DMS114 treated with DMSO at 0.1 percent for 48 hours (cell line): ENCODE data around the gene WRNIP1.

Experiments
- DNase-seq: peaks from one replicate; lab custom pipeline; 2025; ENCODE audit not compliant: unreplicated experiment; lab: John Stamatoyannopoulos, UW

The WRNIP1 gene

DNA sequence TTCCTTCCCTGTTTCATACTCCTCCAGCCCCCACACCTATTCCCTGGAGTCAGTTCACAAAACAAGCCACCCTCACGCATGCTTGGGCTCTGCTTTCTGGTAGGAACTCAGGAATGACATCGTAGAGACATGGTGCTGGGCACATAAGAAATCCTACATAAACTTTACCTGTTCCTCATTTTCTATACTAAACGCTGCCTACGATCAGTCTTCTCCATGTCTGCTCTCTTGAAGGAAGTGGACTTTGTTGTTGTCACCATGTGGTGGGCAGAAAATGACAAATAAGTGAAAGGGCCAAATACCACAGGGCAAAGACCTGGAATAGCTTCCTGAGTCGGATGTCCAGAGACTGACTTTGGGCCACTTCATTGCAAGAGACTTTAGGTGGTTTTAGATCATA, 24.6 kb upstream of the WRNIP1 start:
- DNase-seq, result no peak

GRCh38 chr6:2741756-2742155, 23.4 kb upstream of the WRNIP1 start:
- DNase-seq, result no peak

- no peak for DNase-seq
These were observed 21.6 kb upstream of the WRNIP1 start for GRCh38 chr6:2743280-2744208.

GRCh38 chr6:2744209-2744771, 20.9 kb upstream of the WRNIP1 start:
- peak; percentile 8 for DNase-seq

- no peak for DNase-seq
These were observed 20.4 kb upstream of the WRNIP1 start for GRCh38 chr6:2744778-2745177.

GRCh38 chr6:2745246-2745645, 19.9 kb upstream of the WRNIP1 start:
- DNase-seq, result no peak

DNA sequence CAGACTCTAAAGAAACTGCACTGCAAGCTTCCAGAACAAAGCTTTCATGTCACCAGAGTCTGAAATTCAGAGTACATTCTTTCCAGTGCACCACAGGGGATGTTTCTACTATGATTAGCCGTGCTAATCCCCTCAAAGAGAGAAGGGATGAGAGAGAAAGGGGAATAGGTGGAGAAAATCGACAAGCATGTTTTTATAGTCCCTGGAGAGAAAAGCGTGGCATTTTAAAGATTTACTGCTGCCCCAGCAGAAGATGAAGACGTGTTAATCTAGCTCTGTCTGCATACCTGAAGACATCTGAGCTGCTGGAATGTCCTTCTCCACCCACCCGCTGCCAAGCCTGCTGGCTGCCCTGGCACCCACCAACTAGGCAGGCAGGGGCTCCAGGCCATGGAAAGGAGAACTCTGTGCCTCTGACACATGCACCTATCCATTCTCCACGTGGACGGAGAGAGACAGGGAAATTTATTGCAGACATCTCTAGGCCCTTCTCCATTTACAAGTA, 18.6 kb upstream of the WRNIP1 start:
- DNase-seq, result no peak

- no peak for DNase-seq
These were observed 17.0 kb upstream of the WRNIP1 start for GRCh38 chr6:2748183-2748582.

DNA sequence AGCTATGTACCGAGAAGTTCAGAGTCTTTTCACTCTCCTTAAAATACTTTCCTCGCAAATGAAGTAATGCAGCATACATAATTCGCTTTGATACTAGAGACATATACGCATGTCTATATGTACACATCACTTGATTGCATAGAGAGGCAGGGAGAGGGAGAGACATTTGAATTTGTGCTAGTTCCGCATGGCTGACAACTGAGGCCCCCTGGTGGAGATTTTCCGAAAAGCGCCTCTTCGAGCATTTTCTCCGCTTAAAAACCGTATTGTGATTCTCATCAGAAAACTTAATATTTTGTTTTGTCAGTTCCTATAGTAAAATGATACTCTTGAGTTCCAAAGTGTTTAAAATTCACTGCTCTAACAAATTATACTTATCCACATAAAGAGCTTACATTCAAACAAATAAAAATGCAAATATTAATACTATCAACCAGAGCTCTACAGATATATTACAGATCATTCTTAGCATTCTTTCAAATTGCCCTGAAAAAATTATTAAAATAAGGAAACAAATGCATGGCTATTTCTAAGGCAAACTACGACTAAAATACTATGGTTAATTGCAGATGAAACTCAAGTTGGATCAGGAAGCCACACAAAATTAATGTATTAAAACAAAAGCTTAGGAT, 15.1 kb upstream of the WRNIP1 start:
- peak; percentile 35 for DNase-seq

DNA sequence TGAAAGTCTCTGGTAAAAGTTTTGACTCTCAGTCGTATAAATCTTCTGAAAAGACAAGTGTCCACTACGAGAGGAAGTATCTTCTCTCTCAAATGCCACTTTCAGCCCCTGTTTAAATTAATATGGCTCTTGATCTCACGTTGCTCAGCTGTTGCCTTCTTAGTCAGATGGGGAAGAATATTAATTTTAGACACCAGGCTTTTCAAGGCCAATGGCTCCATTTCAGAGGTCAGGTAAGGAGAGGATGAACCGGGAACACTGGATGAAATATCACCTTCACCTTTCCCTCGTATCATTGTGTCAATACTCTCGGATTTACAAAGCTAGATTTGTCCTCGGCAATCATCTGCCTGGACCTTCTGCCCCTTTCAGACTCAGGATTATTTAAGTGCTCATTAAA, 14.4 kb upstream of the WRNIP1 start, which contains the start of gene MYLK4:
Gene MYLK4, minus strand, starts transcription at position 91 of the 400 bp plus-strand sequence. CDS start 1,628 bp downstream, outside the sequence.
- no peak for DNase-seq

DNA sequence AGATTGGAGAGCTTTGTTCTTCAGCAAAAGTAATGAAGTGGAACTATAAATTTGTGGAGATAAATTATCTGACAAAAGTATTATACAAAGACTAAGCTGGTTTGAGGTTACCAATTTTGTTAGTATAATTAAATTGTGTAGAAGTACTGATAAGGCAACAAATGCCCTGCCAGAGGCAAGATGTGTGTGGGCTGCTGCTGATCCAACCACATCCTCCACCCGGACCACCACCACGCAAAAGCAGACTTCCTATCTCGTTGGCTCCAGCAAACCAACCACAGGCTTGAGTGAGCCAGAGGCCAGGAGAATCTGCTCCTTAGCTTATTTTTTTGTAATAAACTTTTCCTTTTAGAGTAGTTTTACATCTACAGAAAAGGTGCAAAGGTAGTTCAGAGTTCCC, 13.3 kb upstream of the WRNIP1 start:
- no peak for DNase-seq

GRCh38 chr6:2752477-2753109, 12.6 kb upstream of the WRNIP1 start:
- no peak for DNase-seq

- no peak for DNase-seq
These were observed 12.1 kb upstream of the WRNIP1 start for GRCh38 chr6:2753110-2753489.

DNA sequence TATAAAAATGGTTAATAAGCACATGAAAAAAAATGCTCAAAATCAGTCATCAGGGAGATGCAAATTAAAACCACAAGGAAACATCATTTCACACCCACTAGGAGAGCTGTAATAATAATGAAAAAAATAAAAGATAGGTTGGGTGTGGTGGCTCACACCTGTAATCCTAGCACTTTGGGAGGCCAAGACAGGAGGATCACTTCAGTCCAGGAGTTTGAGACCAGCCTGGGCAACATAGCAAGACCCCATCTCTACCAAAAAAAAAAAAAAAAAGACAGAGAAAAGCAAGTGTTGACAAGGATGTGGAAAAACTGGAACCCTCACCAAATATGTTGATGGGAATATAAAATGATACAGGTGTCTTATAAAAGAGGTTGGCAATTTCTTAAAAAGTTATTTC, 11.4 kb upstream of the WRNIP1 start:
- DNase-seq, result no peak

DNA sequence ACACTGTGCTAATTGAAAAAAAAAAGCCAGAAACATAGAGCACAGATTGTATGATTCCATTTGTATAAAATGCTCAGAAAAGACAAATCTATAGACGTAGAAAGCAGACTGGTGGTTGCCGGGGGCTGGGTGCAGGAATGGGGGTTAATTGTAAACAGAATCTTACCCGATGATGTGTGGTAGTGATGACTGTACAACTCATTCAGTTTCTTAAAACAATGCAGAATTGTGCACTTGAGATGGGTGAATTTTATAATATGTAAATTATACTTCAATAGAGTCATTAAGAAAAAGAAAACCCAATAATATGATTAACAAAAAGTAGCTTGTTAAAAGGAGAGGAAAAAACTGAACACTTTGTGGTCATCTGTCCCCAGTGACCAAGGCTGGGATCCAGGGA, 10.8 kb upstream of the WRNIP1 start:
- DNase-seq, result no peak

DNA sequence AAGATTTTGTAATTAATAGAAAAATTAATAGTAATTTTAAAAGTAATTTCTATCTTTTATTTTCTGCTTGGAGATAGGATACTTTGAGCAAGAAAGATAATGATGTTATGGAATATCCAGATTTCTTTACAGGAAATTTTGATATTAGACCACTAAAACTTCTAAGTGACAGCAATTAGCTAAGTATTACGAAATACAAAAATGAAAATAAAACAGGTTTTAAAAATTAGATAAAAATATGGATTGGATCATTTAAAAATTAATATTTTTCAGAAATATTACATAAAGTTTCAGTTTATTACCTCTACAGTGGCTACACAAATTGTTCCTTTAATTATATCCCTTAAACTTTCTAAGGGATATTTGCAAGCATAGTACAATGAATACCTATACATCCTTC, 10.3 kb upstream of the WRNIP1 start:
- DNase-seq, result no peak

DNA sequence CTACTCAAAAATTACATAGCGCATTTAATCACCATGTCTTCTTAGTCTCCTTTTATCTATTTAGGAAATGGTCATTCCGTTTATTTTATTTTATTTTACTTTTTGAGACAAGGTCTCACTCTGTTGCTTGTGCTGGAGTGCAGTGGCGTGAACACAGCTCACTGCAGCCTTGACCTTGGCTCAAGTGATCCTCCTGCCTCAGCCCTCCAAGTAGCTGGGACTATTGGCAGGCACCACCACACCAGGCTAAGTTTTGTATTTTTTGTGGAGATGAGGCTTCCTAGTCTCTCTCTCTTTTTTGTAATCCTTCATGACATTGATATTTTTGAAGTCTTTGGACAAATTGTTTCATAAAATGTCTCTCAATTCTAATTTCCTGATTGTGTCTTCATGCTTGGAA, 9.7 kb upstream of the WRNIP1 start:
- DNase-seq, result no peak

DNA sequence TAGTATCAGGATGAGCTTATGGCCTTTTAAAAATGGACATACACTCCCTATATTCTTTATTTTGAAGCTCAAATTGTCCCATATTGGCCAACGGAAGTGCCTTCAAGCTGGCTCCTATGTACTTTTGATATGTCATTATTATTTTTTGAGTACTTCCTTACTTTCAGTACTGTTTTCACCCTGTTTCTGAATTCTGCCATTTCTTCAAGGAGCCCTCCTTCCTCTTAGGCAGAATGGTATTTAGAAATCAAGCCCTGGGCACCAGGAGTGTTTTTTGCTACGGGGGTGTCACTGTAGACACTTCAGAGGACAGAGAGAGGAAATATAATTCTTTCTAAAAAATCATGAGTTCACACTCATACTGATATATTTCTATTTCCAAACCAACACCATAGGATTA, 9.0 kb upstream of the WRNIP1 start:
- no peak for DNase-seq

DNA sequence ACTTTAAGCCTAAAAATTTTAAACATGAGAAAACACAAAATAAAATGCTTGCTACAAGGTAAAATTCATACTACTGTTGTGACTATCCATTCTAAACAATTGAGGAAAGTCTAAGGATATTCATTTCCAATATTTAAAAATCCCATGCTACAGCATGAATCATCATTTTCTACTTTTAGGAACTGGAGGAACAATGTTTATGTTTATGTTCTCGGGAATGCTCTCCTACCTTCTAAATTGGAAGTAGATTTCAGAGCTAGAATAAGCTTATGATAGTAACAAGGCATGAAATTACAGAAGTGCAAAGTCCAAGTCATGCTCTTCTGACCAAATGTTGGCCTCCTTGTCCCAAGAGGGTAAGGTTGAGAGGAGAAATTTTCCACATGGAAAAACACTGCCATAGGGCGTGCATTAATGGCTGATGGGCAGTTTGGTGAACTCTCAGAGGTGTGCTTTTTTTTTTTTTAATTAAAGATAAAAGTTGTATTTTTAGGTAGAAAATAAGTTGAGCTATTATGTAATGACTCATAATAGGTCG, 8.4 kb upstream of the WRNIP1 start:
- DNase-seq, result no peak

DNA sequence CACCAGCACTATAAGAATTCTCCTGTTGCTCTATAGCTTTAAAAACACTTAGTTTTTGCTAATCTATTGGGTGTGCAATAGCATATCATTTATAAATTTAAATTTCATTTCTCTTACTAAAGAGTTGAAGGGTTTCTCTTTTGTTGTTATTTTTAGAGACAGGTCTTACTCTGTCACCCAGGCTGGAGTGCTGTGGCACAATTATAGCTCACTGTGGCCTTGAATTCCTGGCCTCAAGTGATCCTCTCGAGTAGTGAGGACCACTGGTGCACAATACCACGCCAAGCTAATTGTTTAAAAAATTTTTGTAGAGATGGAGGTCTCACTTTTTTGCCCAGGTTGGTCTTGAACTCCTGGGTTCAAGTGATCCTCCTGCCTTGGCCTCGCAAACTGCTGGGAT, 6.2 kb upstream of the WRNIP1 start:
- no peak for DNase-seq
